GM10266 (cell line): ENCODE data around the gene ORMDL3.

Experiments
- DNase-seq: peaks from one replicate; pipeline ENCODE4 v3.0.0; 2012; ENCODE audit errors: extremely low spot score
- TF ChIP-seq, protein P1 (sequence below): IDR thresholded peaks from 2 replicates; pipeline ENCODE4 v1.5.1; 2012; ENCODE audit warnings: mild to moderate bottlenecking, low read depth; ENCODE audit not compliant: control insufficient read depth, insufficient read depth; ENCODE audit errors: missing control alignments

The ORMDL3 gene

DNA sequence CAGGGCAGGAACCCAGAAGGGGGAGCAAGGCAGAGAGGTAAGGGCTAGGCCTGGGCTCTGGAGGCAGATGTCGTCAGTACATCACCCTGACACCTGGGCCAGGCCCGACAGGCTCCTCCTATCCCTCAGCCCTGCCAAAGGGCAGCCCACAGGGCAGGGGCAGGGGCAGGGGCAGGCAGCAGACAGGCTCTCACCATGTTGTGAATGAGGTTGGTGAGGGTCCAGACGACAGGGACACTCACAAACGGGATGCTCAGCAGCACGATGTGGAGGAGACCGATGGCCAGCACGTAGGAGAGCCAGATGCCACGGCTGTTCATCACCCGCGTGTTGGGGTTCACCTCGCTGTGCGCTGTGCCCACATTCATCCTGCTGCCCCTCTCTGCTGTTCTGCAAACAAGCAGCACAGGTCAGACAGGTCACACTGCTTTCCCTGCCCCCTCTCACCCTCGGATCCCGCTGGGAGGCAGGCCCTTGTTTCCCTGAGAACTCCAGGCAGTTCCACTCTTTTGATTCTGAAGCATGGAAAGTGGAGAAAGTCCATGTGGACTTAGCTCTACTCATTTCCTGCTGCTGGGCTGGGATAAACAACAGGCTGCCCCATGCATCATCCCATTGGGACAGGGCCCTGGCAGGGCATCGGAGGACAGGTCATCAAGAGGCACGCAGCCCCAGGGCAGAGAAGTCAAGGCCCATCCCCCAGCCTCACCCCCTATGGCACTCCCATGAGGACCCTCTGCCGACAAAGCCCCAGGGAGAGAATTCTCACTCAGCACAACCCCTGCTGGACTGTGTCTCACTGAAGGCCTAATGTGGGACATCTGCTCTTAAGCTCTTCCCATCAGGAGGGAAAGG lies 3.3 kb downstream of the ORMDL3 start:
- TF ChIP-seq, protein P1, sequence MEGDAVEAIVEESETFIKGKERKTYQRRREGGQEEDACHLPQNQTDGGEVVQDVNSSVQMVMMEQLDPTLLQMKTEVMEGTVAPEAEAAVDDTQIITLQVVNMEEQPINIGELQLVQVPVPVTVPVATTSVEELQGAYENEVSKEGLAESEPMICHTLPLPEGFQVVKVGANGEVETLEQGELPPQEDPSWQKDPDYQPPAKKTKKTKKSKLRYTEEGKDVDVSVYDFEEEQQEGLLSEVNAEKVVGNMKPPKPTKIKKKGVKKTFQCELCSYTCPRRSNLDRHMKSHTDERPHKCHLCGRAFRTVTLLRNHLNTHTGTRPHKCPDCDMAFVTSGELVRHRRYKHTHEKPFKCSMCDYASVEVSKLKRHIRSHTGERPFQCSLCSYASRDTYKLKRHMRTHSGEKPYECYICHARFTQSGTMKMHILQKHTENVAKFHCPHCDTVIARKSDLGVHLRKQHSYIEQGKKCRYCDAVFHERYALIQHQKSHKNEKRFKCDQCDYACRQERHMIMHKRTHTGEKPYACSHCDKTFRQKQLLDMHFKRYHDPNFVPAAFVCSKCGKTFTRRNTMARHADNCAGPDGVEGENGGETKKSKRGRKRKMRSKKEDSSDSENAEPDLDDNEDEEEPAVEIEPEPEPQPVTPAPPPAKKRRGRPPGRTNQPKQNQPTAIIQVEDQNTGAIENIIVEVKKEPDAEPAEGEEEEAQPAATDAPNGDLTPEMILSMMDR = peak; percentile 12
- no peak for DNase-seq

DNA sequence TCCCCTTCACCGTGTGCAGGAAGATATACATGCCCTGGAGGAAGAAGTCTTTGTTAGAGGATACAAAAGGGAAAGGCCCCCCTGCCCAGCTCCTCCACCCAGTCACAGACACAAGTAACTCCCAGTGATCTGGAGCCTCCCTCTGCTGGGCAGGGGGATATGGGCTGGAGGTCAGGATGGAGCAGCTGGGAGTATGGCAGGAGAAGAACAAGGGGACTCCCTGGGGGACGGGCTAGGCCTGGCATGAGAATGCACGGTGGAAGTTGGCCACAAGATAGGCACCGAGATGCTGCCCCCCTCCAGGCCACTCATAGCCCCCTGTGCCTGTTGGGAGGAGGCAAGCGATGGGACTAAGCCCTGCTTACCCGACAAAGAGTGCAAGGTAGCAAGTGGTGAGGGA lies 4.2 kb downstream of the ORMDL3 start:
- TF ChIP-seq, protein P1 = no peak
- no peak for DNase-seq

DNA sequence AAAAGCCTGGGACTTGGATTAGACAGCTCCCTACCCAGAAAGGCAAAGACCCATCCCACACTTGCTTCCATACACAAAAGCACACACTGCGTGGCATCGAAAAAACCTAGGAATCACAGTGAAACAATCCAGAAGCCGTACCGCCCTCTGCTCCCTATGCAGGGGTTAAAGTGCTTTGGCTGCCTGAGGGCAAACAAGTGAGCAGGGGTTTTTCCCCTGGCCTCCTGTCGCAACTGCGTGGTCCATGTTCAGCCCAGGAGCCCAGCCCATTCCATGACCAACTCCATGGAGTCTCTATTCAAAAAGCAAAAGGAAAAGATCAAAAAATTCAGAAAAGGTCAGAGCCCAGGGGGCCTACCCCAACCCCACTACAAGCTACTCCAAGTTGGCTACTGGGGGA lies 5.4 kb downstream of the ORMDL3 start:
- TF ChIP-seq, protein P1 = no peak
- no peak for DNase-seq

DNA sequence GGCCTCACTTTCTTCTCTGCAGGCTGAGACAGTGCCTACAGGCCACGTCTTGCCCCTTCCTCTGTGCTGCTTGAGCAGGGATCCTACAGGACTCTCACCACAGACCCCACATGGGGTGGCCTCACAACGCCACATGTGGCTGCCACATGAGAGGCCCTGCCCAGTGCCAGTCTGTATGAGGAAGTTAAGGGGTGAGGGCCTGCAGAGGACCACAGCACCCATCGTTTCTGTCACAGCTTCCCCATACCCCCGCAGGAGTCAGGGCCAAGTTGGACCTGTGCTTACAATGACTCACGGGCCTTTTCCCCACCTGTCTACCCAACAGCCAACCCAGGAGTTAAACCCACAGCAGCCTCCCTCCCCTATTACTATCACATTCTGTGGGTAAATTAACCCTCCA lies 6.1 kb downstream of the ORMDL3 start:
- TF ChIP-seq, protein P1 = no peak
- no peak for DNase-seq

DNA sequence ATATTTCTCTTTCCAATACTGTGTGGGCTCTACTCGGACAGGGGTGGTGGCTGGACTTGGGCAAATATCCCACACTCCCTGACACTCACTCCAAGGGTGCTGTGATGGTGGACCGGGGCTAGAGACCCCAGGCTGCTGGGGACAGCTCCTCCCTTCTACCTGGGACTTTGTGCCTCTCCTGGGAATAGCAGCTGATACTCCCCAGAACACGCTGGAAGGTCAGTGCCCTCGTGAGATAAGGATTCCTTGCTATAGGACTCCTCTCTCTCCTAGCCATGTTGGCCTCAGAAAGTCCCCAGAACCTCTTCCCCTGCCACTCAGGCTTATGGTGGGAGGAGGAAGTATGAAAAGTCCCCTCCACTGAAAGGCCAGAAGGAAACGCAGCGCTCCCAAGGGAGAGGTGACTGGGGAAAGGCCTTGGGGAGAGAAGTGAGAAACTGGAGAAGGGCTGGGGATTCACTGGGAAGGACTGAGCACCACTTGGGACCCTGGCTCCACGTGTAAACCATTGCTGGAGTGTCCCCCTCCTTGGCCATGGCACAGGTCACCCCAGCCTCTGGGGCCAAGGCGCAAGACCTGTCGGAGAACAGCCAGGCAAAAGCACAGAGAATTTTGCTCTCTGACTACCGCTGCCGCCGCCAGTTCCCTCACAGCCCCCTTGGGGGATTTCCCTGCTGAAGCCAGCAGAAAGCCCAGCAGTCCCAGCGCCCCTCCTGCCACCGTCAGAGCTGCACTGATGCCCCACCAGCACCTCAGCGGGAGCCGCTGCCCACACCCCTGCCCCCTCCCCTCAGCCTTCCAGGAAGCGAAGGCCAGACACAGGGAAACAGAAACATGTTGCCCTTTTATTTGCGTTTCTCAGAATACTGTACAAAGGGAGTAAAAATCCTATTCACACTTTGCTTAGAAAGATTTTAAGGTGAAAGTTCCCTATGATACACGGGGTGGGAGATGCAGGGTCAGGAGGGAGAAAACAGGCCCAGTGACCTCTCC lies 6.9 kb downstream of the ORMDL3 start:
- TF ChIP-seq, protein P1 = no peak
- peak; percentile 53 for DNase-seq

DNA sequence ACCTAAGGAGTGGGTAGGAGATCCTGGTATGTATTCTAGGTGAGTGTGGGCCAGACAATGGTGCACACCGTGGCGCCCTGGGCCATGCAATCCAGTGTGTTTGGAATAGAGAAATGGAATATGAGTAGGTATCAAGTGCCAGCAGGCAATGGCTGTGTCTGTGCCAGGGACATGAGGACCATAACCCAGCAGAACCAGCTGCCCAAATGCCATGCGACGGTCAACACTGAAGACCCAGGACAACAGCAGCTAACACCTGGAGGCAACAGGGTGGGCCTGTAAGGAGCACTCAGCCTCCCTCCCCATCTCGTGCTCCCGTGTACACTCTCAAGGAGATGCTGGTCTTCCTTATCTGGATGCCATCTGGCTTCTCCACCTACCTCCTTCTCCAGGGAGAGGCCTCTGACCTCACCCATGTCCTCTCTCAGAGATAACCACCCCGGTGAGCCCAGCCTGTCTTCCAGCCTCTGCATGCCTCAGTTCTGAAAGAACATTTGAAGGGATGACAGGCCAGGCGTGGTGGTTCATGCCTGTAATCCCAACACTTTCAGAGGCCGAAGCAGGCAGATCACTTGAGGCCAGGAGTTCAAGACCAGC lies 8.2 kb downstream of the ORMDL3 start:
- DNase-seq = no peak
- TF ChIP-seq, protein P1 = no peak
